GM18867 (cell line): ENCODE results near the gene RHOC.
"Not testable (repeated sequence)": the region's sequence is repeated elsewhere in the genome, so short reads cannot be mapped to it uniquely, and the experiment has no call there.

ENCODE experiments used
- ATAC-seq: cut with Tn5 transposase; IDR thresholded peaks from one replicate; pipeline ENCODE4 v1.9.1; 2021; ENCODE audit warnings: mild to moderate bottlenecking, moderate library complexity; ENCODE audit not compliant: unreplicated experiment

The RHOC gene

DNA sequence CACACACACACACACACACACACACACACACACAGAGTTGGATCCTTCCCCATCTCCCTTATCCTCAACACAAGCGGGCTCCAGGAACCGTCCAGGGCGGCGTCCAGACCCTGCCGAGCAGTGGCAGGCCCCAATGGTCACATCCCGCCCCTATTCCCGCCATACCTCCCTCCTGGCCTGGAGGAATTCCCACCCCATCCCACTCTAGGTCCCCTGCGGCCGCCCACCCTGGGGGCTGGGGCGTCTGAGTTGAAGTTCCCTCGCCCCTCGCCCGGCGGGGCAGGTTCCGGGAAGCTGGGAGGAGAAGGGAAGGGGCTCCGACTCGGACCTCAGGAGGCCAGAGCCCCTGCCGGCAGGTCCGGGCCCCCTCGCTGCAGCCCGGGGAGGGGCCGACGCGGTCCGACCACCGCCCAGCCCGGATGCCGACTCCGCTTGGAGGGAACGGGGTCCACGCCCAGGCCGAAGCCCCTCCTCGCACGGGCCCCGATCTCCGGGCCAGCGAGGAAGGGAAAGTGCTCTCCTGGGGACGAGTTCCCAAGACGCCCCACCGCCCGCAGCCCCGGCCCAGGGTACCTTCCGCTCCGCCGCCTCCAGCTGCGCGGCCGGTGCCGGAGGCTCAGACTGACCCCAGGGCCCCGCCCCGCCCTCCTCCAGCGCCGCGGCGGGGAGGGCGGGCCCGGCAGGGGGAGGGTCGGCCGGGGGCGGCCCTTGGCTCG lies at the start of gene RHOC:
RHOC (minus strand) TSS at position 623 of the 716 bp plus-strand sequence. CDS start 3,328 bp downstream, outside the sequence.
- ATAC-seq, result peak; percentile 71

DNA sequence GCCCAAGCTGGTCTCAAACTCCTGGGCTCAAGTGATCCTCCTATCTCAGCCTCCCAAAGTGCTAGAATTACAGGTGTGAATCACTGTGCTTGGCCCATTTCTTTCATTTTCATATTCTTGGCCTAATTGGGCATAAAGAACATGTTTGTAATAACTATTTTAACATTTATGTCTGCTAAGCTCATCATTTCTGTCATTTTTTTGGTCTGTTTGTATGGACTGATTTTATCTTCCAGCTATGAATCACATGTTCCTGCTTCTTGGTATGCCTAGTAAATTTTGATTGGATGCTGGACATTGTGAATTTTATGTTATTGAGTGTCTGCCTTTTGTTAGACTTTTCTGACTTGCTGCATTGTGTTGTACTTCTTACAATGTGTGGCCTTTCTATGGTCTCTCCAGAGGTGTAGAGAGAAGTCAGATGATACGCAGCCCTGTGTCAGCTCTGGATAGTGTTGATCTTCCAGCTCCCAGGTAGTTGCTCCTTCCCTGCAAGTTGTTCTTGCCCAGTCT lies 47.2 kb upstream of the RHOC start:
- no peak for ATAC-seq

DNA sequence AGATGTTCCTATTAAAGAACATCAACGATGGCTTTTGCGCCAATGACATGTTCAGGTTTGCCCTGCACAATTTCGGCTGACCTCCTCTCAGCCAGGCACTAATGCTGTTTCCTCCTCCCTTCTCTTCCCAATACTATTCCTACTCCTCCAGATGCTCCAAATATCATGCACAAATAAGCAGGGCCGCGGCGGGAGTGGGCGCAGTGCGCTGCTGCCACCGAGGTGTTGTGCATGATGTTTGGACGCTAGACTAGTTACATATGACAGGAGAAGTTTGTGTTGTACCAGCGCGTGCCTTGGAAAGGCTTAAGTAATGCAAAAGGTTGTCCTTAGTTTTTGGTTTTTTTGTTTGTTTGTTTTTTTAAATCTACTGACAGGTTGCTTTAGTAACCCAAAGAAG lies 41.5 kb upstream of the RHOC start:
- ATAC-seq, result no peak

DNA sequence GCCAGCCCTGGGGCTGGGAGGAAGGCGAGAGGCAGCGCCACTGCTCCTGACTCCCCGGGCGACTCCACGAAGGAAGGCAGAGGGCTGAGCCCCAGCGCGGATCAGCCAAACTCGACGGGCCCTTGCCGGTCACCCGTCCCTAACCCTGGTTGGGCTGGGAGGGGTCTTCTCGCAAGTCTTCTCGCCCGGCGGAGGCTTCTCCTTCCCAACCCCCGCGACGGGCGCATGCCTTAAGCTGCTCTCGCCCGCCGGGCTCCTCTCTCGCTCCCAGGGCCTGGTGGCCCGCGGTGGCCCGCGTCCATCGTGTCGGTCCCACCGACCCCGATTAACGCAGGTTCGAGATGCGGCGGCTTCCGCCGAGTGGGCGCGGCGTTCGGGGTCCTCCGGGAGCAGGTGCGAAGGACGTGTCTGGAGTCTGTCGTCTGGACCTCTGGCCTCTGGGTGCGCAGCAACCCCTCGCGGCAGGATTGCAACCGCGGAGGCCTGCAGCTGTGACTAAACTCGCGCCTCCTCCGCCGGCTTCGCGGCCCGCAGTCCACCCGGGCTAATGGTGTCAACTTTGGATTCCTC lies 37.2 kb upstream of the RHOC start:
- ATAC-seq, result no peak

DNA sequence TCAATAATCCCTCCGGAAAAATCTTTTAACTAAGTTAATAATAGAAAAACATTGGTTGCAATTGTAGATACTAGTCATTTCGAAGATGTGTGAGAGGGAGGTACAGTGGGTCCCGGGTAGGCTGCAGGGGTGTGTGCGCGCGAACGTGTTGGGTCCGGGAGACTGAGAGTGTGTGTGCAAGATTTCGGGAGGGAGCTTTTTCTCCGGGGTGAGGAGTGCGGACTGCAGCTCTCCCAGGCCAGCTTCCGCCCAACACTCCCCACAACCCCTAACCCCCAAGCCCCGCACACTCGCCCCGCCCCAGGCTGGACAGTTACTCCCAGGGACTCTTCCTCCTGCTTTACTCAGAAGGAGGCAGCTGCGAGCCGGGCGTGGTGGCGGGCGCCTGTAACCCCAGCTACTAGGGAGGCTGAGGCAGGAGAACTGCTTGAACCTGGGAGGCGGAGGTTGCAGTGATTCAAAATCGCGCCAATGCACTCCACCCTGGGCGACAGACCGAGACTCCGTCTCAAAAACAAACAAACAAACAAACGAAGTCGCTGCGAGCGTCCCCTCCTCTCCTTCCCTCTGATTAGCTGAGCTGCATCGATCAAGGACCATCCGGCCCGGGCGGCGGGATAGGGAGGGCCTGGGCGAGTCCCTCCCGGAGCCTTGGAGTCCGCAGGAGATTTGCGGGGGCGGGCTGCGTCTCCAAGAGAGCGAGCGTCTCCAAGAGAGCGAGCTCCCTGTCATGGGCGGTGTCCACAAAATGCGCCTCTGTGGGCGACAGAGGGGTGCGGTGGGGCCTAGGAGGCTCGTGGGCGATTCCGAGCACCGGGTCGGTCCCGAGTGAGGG lies 36.5 kb upstream of the RHOC start:
- no peak for ATAC-seq

DNA sequence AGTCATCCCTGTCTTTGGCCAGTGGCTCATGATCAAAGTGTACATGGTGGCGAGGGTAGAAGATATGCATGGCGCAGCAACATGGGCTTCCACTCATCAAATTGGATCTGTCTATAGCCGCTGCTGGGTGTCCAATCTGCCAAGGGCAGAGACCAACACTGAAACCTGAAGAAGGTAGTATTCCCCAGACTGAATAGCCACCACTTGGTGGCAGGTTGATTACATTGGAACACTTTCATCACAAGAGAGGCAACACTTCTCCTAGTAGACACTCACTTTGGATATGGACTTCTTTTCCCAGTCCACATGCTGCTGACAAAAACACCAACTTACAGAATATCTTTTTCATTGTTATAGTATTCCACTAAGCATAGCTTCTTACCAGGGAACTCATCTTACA lies 30.6 kb upstream of the RHOC start:
- ATAC-seq, result no peak

DNA sequence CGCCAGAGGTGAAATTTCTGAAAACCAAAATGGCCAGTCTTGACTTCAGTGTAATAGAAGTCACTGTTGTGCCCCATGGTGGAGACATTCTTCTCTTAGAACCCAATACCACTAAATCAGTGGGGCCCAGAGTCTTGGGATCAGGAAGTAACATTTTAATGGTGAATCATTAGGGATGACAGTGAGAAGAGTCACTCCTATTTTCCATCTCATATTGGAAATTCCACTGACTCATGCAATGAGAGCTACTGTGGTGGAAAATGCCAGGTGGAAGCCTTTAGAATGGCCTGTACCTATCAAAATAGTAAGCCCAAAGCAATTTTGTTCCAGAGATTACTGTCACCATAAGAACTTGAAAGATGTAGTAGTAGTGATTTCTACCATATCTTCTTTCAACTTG lies 28.8 kb upstream of the RHOC start:
- no peak for ATAC-seq

DNA sequence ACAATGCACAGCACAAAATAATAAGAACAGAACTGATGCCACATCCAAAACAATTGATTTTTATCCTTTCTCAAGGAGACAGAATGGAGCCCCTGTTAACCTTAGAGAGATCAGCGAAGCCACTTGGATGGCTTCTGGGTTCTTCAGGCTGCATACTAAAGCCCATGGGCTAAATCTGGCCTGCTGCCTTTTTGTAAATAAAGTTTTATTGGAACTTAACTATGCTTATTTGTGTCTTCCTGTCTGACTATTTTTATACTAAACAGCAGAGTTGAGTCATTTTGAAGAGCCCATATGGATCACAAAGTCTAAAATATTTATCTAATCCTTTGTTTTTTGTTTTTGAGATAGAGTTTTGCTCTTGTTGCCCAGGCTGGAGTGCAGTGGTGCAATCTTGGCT lies 24.5 kb upstream of the RHOC start:
- no peak for ATAC-seq

DNA sequence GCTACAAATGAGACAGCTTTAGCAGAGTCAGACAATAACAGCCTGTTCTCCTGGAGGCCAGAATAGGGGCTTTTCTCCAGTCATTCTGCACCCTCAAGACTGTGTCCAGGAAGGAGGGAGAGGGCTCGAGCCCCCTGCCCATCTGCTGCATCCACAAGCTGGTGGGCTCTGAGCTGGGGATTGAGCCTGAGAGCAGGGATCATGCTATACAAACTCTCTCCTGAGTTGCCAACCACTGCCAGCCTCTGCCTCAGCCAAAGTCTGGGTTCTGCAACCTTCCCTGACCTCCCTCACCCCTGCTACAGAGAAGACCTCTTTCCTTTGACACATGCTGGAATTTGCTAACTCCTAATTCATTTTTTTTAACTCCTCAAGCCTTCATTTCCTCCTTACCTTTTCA lies 23.0 kb upstream of the RHOC start:
- no peak for ATAC-seq

DNA sequence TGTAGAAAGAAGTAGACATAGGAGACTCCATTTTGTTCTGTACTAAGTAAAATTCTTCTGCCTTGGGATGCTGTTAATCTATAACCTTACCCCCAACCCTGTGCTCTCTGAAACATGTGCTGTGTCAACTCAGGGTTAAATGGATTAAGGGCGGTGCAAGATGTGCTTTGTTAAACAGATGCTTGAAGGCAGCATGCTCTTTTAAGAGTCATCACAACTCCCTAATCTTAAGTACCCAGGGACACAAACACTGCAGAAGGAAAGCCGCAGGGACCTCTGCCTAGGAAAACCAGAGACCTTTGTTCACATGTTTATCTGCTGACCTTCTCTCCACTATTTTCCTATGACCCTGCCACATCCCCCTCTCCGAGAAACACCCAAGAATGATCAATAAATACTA lies 22.1 kb upstream of the RHOC start:
- not testable (repeated sequence) for ATAC-seq

DNA sequence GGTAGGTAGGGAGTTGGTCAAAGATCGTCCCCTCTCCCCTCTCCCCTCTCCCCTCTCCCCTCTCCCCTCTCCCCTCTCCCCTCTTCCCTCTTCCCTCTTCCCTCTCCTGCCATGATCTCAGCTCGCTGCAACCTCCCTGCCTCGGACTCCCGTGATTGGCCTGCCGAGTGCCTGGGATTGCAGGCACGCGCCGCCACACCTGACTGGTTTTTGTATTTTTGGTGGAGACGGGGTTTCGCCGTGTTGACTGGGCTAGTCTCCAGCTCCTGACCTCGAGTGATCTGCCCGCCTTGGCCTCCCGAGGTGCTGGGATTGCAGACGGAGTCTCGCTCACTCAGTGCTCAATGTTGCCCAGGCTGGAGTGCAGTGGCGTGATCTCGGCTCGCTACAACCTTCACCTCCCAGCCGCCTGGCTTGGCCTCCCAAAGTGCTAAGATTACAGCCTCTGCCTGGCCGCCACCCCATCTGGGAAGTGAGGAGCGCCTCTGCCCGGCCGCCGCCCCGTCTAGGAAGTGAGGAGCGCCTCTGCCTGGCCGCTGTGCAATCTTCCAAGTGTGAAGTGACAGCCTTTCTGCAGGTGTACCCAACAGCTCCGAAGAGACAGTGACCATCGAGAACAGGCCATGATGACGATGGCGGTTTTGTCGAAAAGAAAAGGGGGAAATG lies 21.5 kb upstream of the RHOC start:
- ATAC-seq, result not testable (repeated sequence)

DNA sequence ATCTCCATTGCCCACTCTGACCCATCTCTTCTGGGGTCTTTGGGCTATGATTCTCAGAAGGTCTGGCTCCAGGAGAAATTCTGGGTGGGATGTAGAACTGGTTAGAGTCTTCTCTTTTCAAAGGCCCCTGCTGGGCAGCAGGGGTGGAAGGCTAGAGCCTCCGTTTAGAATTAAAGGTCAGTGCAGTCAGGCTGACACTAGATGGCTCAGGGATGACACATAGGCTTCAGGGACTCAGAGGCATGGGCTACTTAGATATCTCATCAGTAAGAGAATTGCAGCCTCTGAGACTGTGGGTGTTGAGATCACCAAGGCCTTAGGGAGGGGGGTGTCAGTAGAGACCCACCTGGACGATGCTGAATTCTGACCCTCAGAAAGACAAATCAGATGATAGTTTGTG lies 20.8 kb upstream of the RHOC start:
- ATAC-seq, result no peak

DNA sequence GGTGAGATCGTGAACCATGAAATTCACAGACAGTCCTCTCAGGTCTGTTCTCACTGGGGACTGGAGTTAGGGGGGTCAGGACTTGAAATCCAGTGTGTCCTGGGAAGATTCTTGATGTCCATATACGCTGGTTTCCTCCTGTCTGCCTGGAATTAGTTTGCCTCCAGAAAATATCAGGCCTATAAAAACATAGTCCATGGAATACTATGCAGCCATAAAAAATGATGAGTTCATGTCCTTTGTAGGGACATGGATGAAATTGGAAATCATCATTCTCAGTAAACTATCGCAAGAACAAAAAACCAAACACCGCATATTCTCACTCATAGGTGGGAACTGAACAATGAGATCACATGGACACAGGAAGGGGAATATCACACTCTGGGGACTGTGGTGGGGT lies 17.3 kb upstream of the RHOC start:
- not testable (repeated sequence) for ATAC-seq

DNA sequence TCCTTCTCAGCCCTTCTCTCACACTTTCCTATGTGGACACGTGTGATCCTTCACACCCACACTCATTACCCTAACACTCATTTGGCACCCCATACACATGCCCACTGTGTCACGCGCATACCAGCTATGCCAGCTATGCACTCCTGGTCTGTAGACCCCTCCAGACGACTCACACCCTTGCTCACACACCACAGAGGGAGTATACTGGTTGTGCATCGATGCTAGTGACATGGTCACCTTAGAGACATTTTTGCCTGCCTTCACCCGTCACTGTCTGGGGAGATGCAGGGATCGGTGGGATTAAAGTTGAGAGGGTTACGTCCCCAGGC lies 16.5 kb upstream of the RHOC start:
- ATAC-seq, result no peak

DNA sequence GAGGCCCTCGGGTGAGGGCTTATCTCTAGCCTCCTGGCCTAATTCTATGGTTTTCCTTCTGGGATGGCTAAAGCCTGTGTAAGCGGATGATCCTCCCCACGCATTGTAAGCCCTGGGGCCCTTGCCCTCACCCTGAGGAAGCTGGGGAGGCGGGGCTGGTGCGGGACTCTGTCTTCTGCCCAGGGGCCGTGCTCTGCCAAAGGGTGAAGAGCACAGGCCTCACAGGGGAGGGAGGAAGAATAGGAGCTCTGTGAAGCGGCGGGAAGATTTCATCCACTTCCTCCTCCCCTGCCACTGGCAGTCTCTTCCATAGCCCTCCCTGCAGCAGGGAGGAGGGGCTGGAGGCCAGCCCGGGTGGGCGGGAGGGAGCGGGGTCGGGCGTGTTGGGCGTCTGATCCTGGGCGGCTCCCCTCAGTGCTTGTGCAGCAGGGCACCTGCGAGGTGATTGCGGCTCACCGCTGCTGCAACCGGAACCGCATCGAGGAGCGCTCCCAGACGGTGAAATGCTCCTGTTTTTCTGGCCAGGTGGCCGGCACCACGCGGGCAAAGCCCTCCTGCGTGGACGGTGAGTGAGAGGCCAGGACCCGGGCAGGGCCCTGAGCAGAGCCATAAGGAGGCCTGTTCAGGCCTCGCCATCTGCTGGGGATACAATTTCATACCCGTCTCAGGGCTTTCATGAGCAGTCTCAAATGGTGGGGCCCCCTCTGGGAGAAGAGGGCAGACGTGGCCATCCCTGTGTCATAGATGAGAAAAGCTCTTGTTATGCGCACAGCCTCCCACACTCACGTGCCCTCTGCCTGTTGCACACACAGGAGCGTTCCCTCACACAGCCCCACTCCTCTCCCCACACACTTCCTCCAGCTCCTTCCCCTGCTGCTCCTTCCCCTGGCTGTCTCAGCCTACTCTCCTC lies 15.9 kb upstream of the RHOC start:
- no peak for ATAC-seq

DNA sequence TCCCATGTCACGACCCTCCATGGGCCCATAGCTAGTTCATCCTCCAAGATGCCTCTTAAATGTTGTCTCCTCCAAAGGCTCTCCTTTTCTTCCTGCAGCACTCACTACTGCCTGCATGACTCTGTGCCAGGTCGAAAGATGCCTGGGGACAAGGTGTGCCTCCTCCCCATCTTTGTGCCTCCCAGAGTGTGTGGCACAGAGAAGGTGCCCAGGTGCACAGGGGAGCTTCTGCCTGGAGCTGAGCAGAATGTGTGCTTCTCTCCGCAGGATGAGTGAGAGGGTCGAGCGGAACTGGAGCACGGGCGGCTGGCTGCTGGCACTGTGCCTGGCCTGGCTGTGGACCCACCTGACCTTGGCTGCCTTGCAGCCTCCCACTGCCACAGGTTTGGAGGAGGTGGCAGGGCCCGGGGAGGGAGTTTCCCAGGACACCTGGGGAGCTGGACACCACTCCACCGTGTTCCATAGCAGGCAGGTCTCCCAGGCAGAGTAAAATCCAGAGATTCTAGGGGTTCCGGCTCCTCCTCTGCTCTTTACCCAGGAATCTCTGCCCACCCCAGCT lies 15.1 kb upstream of the RHOC start:
- no peak for ATAC-seq

DNA sequence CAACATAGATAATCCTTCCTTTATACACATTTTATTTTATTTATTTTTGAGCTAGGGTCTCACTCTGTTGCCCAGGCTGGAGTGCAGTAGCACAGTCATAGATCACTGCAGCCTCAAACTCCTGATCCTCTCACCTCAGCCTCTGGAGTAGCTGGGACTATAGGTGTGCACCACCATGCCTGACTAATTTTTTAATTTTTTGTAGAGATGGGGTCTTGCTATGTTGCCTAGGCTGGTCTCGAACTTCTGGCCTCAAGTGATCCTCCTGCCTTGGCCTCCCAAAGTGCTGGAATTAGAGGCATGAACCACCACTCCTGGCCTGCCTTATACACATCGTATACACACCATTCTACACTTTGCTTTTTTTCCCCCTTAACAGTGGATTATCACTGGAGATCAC lies 14.4 kb upstream of the RHOC start:
- not testable (repeated sequence) for ATAC-seq

DNA sequence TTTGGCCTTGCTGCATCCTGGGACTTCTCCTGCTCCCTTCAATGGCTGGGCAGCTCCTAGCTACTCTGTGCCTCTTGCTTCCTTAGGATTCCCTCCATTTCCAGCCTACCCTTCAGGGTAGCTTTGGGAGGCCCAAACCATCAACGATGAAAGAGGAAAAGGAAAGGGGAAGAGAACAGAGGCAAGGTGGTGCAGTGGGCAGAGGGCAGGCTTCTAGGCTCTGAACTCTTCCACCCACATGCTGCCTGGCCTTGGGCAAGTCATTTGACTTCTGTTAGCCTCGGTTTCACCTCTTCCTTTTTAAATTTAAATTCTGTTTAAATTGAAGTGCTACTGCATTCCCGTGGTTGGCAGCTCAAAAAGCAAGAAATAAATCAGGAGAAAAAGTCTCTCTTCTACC lies 13.9 kb upstream of the RHOC start:
- ATAC-seq, result no peak

DNA sequence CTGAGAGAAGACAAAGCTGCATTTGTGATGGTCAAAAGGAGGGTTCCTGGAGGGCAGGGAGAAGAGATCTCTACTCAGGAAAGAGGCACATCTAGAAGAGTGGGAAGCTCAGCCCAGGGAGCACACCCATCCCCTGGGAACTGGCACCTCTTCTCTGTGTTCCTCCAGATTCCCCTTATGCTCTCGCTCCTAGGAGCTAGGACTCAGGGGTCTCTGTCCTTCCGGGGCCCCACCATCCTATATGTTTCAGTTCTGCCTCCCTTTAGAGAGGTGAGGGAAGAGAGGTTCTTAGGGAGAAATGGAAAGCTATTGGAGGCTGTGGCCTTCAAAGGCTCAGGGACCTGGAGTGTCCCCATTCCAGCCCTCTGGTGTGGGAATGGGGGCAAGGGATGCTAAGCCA lies 12.8 kb upstream of the RHOC start:
- no peak for ATAC-seq
